DND-41 (cell line): ENCODE data around the gene TMEM208.

Experiments used
- ATAC-seq: fragments of 200-7000 bp; cut with Tn5 transposase; 3 replicates; pipeline ENCODE4 v1.9.1; 2021; ENCODE audit warnings: low read depth; ENCODE audit not compliant: insufficient read depth
- DNase-seq: peaks from one replicate; pipeline ENCODE4 v3.0.0-alpha.2; 2020
- H2AFZ ChIP-seq: 2 replicates; pipeline ENCODE4 v1.6.0; 2012; ENCODE audit warnings: low read depth, low read length
- H3K27ac ChIP-seq: 2 replicates; pipeline ENCODE4 v1.5.1; 2012; ENCODE audit warnings: low read length, inconsistent platforms
- H3K27me3 ChIP-seq: fragments of 200-600 bp; sonication (generic); 2 replicates; pipeline ENCODE4 v1.6.0; 2012; ENCODE audit warnings: low read length, mild to moderate bottlenecking, inconsistent platforms; ENCODE audit not compliant: insufficient read depth, poor library complexity
- H3K36me3 ChIP-seq: 2 replicates; pipeline ENCODE4 v1.5.1; 2012; ENCODE audit warnings: low read length, inconsistent platforms; ENCODE audit not compliant: insufficient read depth
- H3K4me1 ChIP-seq: 2 replicates; pipeline ENCODE4 v1.5.1; 2012; ENCODE audit warnings: mild to moderate bottlenecking, low read length; ENCODE audit not compliant: insufficient read depth
- H3K4me2 ChIP-seq: 2 replicates; pipeline ENCODE4 v1.6.0; 2012; ENCODE audit warnings: mild to moderate bottlenecking, moderate library complexity, low read length, inconsistent platforms; ENCODE audit not compliant: insufficient read depth
- H3K4me3 ChIP-seq, 2 experiments: fragments of 200-600 bp in 1 of 2; shearing (Covaris generic) in 1 of 2; 2 replicates each; pipeline ENCODE4 v1.5.1; 2012 to 2016; ENCODE audit warnings: inconsistent platforms in 2 of 2, low read length in 2 of 2, mild to moderate bottlenecking in 2 of 2, low read depth in 1 of 2, moderate library complexity in 1 of 2
- H3K79me2 ChIP-seq: 2 replicates; pipeline ENCODE4 v1.6.0; 2012; ENCODE audit warnings: low read length, inconsistent platforms; ENCODE audit not compliant: insufficient read depth
- H3K9ac ChIP-seq: 2 replicates; pipeline ENCODE4 v1.6.0; 2012; ENCODE audit warnings: low read depth, mild to moderate bottlenecking, inconsistent platforms, low read length, moderate library complexity
- H3K9me3 ChIP-seq: 2 replicates; pipeline ENCODE4 v1.5.1; 2012; ENCODE audit warnings: low read length, moderate library complexity, mild to moderate bottlenecking, inconsistent platforms; ENCODE audit not compliant: insufficient read depth, severe bottlenecking
- H4K20me1 ChIP-seq: 2 replicates; pipeline ENCODE4 v1.6.0; 2012; ENCODE audit warnings: low read length; ENCODE audit not compliant: insufficient read depth
- CTCF ChIP-seq: IDR thresholded peaks from 2 replicates; pipeline ENCODE4 v1.5.1; 2012; ENCODE audit warnings: borderline replicate concordance, low read length, moderate library complexity, mild to moderate bottlenecking; ENCODE audit not compliant: poor library complexity, severe bottlenecking; ENCODE audit errors: extremely low read depth
- EZH2 ChIP-seq: IDR thresholded peaks from 3 replicates; pipeline ENCODE4 v1.6.1; 2012; ENCODE audit warnings: borderline replicate concordance, low read depth, mild to moderate bottlenecking, moderate library complexity, low read length, inconsistent platforms; ENCODE audit not compliant: severe bottlenecking

The TMEM208 gene

GRCh38 chr16:67200491-67200890 is 26.4 kb upstream of the TMEM208 start:
- ATAC-seq (no peak), DNase-seq (no peak)
- Histone ChIP-seq H3K79me2 (peaks cover 1% of the 10 kb centered on the region), H3K36me3 (peaks cover 82% of the 10 kb centered on the region), H3K4me1 (no peaks in the 10 kb centered on the region; the same call in 1 of the 2 replicates), H3K4me2 (no peak overlapping the region), H3K4me3 (no peak overlapping the region), H3K27me3 (no peaks in the 10 kb centered on the region), H2AFZ (no peak overlapping the region), H3K9ac (no peak overlapping the region), H3K27ac (no peak overlapping the region), H3K9me3 (no peaks in the 10 kb centered on the region), H4K20me1 (peaks cover 31% of the 10 kb centered on the region)
- TF ChIP-seq EZH2 (no peak), CTCF (no peak)

- ATAC-seq: no peak
- Histone ChIP-seq H3K4me2 (no peak overlapping the region), H3K9me3 (no peaks in the 10 kb centered on the region), H3K27me3 (no peaks in the 10 kb centered on the region), H3K79me2 (no peaks in the 10 kb centered on the region), H3K27ac (no peak overlapping the region), H3K4me1 (no peaks in the 10 kb centered on the region; the same call in 1 of the 2 replicates), H2AFZ (no peak overlapping the region), H4K20me1 (peaks cover 30% of the 10 kb centered on the region), H3K9ac (no peak overlapping the region), H3K4me3 (no peak overlapping the region), H3K36me3 (peaks cover 76% of the 10 kb centered on the region)
- DNase-seq: no peak
- TF ChIP-seq EZH2: no peak
- TF ChIP-seq CTCF: no peak
Measured at GRCh38 chr16:67201411-67202345, 25.3 kb upstream of the TMEM208 start.

GRCh38 chr16:67202426-67202825 is 24.5 kb upstream of the TMEM208 start:
- peaks cover 69% of the 10 kb centered on the region for H3K36me3 ChIP-seq
- H3K9me3 ChIP-seq: no peaks in the 10 kb centered on the region
- H3K4me3 ChIP-seq: no peak overlapping the region
- no peak overlapping the region for H3K4me2 ChIP-seq
- peaks cover 23% of the 10 kb centered on the region for H4K20me1 ChIP-seq
- no peaks in the 10 kb centered on the region for H3K27me3 ChIP-seq
- H3K27ac ChIP-seq: no peak overlapping the region
- H3K9ac ChIP-seq: no peak overlapping the region
- no peaks in the 10 kb centered on the region for H3K4me1 ChIP-seq
- no peak for ATAC-seq
- no peak for TF ChIP-seq EZH2
- TF ChIP-seq CTCF: no peak
- no peak overlapping the region for H2AFZ ChIP-seq
- H3K79me2 ChIP-seq: no peaks in the 10 kb centered on the region
- no peak for DNase-seq
